CD4-positive, CD25-positive, alpha-beta regulatory T cell (primary cell): ENCODE results near the gene ASB8. TPM values are rescaled to one million over a fixed set of nuclear protein-coding genes. Genes with fewer than 3 reads are reported as not detected.

ENCODE experiments used
- ATAC-seq, 2 donors: fragments of 150-1000 bp; cut with Tn5 transposase; one replicate each; pipeline ENCODE4 v1.10.0; 2021; ENCODE audit warnings: low read depth in 2 of 2, moderate number of reproducible peaks in 2 of 2, moderate library complexity in 1 of 2
- DNase-seq, 3 donors: peaks; one replicate each; pipeline versions ENCODE4 v3.0.0 to v3.0.0-alpha.2; 2012 to 2022; ENCODE audit warnings: mixed read lengths in 1 of 3
- H3K27ac ChIP-seq: one replicate; pipeline ENCODE4 v1.7.0; 2013; ENCODE audit warnings: mild to moderate bottlenecking, low read length; ENCODE audit not compliant: insufficient read depth, poor library complexity, severe bottlenecking
- H3K27me3 ChIP-seq: one replicate; pipeline ENCODE4 v1.7.0; 2013; ENCODE audit warnings: low read length; ENCODE audit not compliant: control insufficient read depth, insufficient read depth
- H3K36me3 ChIP-seq: one replicate; pipeline ENCODE4 v1.7.0; 2013; ENCODE audit warnings: mild to moderate bottlenecking, low read length, moderate library complexity; ENCODE audit not compliant: control insufficient read depth, insufficient read depth
- H3K4me1 ChIP-seq: 2 replicates; pipeline ENCODE4 v1.7.0; 2013; ENCODE audit warnings: mild to moderate bottlenecking, low read length; ENCODE audit not compliant: insufficient read depth, control insufficient read depth, poor library complexity, severe bottlenecking
- H3K4me3 ChIP-seq: one replicate; pipeline ENCODE4 v1.7.0; 2013; ENCODE audit warnings: low read depth, mild to moderate bottlenecking, low read length, moderate library complexity
- H3K9me3 ChIP-seq, 2 experiments: 1 replicate in 1 of 2; 2 replicates in 1 of 2; pipeline ENCODE4 v1.7.0; 2013; ENCODE audit warnings: low read length in 2 of 2, mild to moderate bottlenecking in 1 of 2, moderate library complexity in 1 of 2; ENCODE audit not compliant: control insufficient read depth in 2 of 2
- H3K27ac Mint-ChIP-seq, 3 donors: one replicate each; pipeline ENCODE4 v1.8.0; 2020 to 2022; ENCODE audit warnings: mild to moderate bottlenecking in 3 of 3, mixed read lengths in 3 of 3, moderate library complexity in 2 of 3
- H3K27me3 Mint-ChIP-seq: one replicate; pipeline ENCODE4 v1.8.0; 2022; ENCODE audit warnings: mild to moderate bottlenecking, mixed read lengths
- H3K36me3 Mint-ChIP-seq: one replicate; pipeline ENCODE4 v1.8.0; 2020; ENCODE audit warnings: mixed read lengths
- H3K4me1 Mint-ChIP-seq, 4 donors: one replicate each; pipeline ENCODE4 v1.8.0; 2020 to 2022; ENCODE audit warnings: mixed read lengths in 4 of 4, mild to moderate bottlenecking in 1 of 4
- H3K4me3 Mint-ChIP-seq, 4 donors: one replicate each; pipeline ENCODE4 v1.8.0; 2020 to 2022; ENCODE audit warnings: mild to moderate bottlenecking in 4 of 4, mixed read lengths in 4 of 4, moderate library complexity in 3 of 4
- H3K9me3 Mint-ChIP-seq, 7 donors: one replicate each; pipeline ENCODE4 v1.8.0; 2020 to 2022; ENCODE audit warnings: mixed read lengths in 7 of 7, mild to moderate bottlenecking in 3 of 7, moderate library complexity in 2 of 7
- polyA plus RNA-seq, 4 donors: library from polyadenylated mRNA; unstranded; fragments of 300-500 nt; fragmentation: Illumina TruSeq; gene quantifications; one replicate each; pipeline ENCODE4 v1.2.3, GENCODE V29; 2021
- total RNA-seq: library from RNA; stranded (reverse); gene quantifications from one replicate; pipeline ENCODE4 v1.2.3, GENCODE V29; 2022

ASB8 gene
- total and polyA plus RNA-seq, 5 donors from 2014 or later = 46.6 to 121 (median 87.7) TPM

DNA sequence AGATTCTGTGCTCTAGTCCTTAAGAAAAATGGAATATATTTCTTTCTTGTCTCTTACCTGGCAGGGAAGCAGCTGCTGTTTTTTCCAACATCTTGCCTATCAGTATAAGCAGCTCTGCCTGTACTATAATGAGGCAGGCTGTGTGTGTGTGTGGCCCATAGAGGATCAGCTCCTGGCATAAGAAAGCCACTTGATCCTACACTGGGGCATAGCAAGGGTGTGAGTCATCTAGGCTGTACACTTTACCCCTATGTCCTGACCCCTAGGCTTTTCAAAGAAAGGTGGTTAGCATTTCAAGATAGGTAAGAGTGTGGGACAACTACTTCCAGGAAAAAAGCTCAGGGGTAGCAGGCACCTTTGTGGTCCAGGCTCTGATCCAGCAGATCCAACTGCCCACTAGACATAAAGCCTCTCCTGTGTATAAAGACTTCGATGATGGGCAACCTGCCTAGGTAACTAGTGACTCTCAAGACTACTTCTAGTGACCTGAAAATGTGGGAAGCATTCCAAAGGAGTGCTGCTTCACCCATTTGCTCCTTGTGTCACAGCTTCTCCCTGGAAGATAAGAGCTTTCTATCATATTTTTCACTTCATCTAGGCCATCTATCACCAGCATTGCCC lies 46.5 kb downstream of the ASB8 start:
- DNase-seq (no peak), ATAC-seq (no peak)
- peaks cover 11% of the 10 kb centered on the region for H3K27me3 Mint-ChIP-seq
- Histone ChIP-seq H3K27ac (no peak overlapping the region), H3K36me3 (no peaks in the 10 kb centered on the region), H3K9me3 (no peaks in the 10 kb centered on the region), H3K27me3 (no peaks in the 10 kb centered on the region), H3K4me3 (no peak overlapping the region), H3K4me1 (peaks cover 10% of the 10 kb centered on the region)
- H3K36me3 Mint-ChIP-seq = no peaks in the 10 kb centered on the region
- no peak overlapping the region for H3K4me3 Mint-ChIP-seq
- H3K27ac Mint-ChIP-seq = no peak overlapping the region
- peaks cover 10 to 20% (median 16%) of the 10 kb centered on the region in 4 donors for H3K4me1 Mint-ChIP-seq
- peaks cover 0 to 2% (median 0%) of the 10 kb centered on the region in 7 donors for H3K9me3 Mint-ChIP-seq

DNA sequence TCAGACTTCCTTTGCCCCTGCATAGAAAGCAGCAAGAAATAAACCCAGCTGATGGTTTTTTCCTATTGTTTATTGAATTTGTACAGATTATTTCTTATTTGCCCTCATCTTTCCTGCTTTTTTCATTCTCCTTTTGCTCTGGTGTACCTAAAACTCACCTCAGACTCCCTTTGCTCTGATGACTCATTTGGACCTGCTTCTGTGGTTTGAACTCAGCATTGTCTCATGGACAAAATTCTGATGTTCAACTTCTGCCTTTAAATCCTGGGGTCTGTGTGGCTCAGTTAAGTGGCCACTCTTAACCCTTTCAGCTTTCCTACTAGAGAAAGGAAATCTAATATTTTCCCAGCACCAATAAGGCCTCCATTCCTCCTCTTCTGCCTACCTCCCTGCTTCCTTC lies 47.9 kb downstream of the ASB8 start:
- Histone ChIP-seq H3K9me3 (no peaks in the 10 kb centered on the region), H3K27ac (no peak overlapping the region), H3K4me1 (peaks cover 19% of the 10 kb centered on the region), H3K36me3 (no peaks in the 10 kb centered on the region), H3K4me3 (no peak overlapping the region), H3K27me3 (no peaks in the 10 kb centered on the region)
- DNase-seq (no peak), ATAC-seq (no peak)
- H3K4me1 Mint-ChIP-seq = peaks cover 10 to 29% (median 21%) of the 10 kb centered on the region in 4 donors
- no peaks in the 10 kb centered on the region for H3K9me3 Mint-ChIP-seq
- no peaks in the 10 kb centered on the region for H3K36me3 Mint-ChIP-seq
- peak overlapping the region in 3 of 4 donors; percentile 2 to 33 (median 11) for H3K4me3 Mint-ChIP-seq
- H3K27me3 Mint-ChIP-seq = peaks cover 5% of the 10 kb centered on the region
- H3K27ac Mint-ChIP-seq = no peak overlapping the region

DNA sequence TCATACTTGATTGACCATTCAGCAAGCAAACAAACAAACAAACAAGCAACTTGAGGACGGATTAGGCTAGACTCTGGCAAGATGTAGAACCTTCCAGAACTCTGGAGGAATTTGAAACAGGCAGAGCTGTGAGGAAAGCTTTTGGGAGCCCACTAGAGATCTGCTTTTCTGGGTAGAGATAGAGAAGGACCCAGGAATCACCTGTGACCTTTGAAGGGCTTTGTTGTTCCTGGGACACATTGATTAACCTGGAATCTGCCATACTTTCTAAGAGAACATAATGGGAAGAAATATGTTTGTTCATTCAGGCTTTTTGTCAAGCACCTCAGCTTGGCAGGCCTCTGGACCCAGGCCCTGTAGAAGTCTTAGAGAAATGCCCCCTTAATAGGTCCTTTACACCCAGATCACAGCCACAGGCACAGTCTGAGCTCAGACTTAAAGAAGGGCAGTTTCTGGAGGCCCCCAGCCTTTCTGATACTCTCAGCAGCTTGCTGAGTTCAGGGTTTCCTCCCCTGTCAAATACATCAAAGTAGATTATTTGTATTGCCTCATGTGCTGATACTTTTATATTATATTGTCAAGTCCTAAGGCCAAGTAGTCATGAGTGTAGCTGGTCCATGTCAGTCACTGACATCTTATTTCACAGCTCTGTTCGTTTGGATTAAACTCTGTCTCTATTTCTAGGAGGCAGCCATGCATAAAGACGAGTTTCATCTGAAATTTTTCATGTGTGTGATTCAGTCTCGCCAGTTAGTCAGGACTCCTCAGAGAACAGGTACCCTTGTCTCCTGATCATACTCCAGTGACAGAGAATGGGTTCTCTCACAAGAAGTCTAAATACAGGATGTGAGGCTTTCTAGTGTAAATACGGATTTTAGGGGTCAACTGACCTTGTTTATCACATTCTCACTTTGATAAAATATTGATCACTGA lies 50.4 kb downstream of the ASB8 start:
- Mint-ChIP-seq H3K9me3 (no peaks in the 10 kb centered on the region), H3K4me1 (peaks cover 20 to 46% (median 34%) of the 10 kb centered on the region in 4 donors)

DNA sequence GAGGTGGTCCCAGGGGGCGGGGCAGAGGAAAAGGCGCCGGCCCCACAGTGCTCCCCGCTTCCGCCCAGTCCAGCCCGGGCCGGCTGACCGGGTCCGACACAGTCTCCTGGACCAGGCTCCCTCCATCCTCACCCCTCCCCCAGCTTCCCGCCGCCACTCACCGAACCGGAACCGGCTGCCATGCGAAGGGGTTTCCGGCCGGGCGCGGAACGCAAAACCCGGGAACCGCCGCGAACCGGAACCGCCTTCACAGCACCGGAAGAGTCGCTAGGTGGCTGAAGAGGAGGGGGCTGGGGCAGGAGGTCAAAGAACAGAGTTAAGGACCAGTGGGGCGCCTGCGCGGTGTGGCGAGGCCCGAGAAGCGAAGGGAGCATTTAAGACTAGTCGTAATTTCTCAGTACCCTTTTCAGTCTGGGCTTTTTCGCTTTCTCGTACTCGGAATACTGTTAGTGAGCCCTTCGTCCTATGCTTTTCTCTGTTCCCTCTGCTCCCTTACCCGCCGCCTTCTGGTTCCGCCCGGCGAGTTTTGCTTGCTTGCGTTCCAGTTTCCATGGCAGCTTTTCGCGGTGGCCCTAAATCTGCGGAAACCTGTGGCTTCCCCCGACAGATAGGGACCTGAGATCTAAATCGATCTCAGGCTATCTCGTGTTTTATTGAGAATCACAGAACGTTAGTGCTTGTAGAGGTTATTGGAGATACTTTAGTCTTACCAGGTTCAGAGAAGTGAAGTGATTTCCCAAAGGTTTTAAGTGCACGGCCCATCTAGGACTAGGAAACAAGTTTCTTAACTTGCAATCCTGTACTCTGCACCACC lies 51.2 kb downstream of the ASB8 start, which contains the start of gene SENP1:
Gene SENP1, minus strand, starts transcription at position 213 of the 814 bp plus-strand sequence. CDS start 4,607 bp downstream, outside the sequence.
- no peaks in the 10 kb centered on the region for H3K9me3 Mint-ChIP-seq
- Histone ChIP-seq H3K27ac (peak within 1 kb of the TSS; percentile 96), H3K4me1 (peaks cover 21% of the 10 kb centered on the region), H3K27me3 (no peaks in the 10 kb centered on the region), H3K36me3 (peaks cover 3% of the 10 kb centered on the region), H3K9me3 (no peaks in the 10 kb centered on the region), H3K4me3 (peak within 1 kb of the TSS; percentile 91)
- peak within 1 kb of the TSS; percentile 88 to 97 (median 93) for H3K4me3 Mint-ChIP-seq
- H3K36me3 Mint-ChIP-seq = no peaks in the 10 kb centered on the region
- peaks cover 27 to 52% (median 39%) of the 10 kb centered on the region in 4 donors for H3K4me1 Mint-ChIP-seq
- H3K27me3 Mint-ChIP-seq = no peaks in the 10 kb centered on the region
- ATAC-seq (peak; percentile 85 to 86), DNase-seq (peak; percentile 83 to 95 (median 91))
- H3K27ac Mint-ChIP-seq = peak within 1 kb of the TSS; percentile 96 to 98 (median 96)

More for the DNA sequence above, 50.4 kb downstream of the ASB8 start:
- Histone ChIP-seq H3K27me3 (no peaks in the 10 kb centered on the region), H3K4me3 (peak overlapping the region; percentile 91), H3K9me3 (no peaks in the 10 kb centered on the region), H3K4me1 (peaks cover 21% of the 10 kb centered on the region), H3K27ac (peak overlapping the region; percentile 96), H3K36me3 (no peaks in the 10 kb centered on the region)
- no peaks in the 10 kb centered on the region for H3K27me3 Mint-ChIP-seq
- H3K4me3 Mint-ChIP-seq = peak overlapping the region; percentile 88 to 97 (median 93)
- H3K36me3 Mint-ChIP-seq = no peaks in the 10 kb centered on the region
- peak overlapping the region; percentile 96 to 98 (median 96) for H3K27ac Mint-ChIP-seq
- ATAC-seq (no peak), DNase-seq (no peak)

DNA sequence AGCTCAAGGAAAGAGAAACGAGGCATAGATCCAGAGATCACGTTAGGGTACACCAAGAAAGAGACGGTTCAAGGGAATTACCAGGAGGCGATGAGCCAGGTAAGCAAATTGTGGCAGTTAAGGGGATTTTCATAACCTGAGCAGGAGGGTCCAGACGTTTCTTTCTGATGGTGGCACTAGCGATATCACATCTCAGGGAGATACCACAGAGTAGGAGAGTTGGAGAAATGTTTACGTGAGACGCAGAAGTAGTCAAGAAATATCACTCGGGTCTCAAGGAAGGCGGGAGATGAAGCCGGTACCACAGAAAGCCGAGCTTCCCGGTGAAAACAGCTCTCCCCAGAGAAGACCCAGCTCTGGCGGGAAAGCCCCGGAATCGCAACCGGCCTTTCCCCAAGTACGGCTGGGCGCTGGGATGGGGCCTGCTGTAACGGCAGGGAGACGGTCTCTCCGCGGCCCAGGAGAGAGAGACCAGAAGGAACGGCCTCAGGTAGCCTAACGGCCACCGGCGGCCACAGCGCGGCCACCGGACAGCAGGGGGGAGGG lies 51.9 kb downstream of the ASB8 start:
- Mint-ChIP-seq H3K4me1 (peaks cover 27 to 55% (median 41%) of the 10 kb centered on the region in 4 donors), H3K9me3 (no peaks in the 10 kb centered on the region), H3K27me3 (no peaks in the 10 kb centered on the region), H3K27ac (peak overlapping the region; percentile 90 to 98 (median 96)), H3K36me3 (no peaks in the 10 kb centered on the region), H3K4me3 (peak overlapping the region; percentile 88 to 97 (median 93))
- Histone ChIP-seq H3K27me3 (no peaks in the 10 kb centered on the region), H3K27ac (peak overlapping the region; percentile 96), H3K9me3 (no peaks in the 10 kb centered on the region), H3K4me1 (peaks cover 21% of the 10 kb centered on the region), H3K36me3 (peaks cover 3% of the 10 kb centered on the region), H3K4me3 (peak overlapping the region; percentile 86)
- DNase-seq = peak; percentile 39 to 48 (median 45)
- peak; percentile 1 to 2 for ATAC-seq

DNA sequence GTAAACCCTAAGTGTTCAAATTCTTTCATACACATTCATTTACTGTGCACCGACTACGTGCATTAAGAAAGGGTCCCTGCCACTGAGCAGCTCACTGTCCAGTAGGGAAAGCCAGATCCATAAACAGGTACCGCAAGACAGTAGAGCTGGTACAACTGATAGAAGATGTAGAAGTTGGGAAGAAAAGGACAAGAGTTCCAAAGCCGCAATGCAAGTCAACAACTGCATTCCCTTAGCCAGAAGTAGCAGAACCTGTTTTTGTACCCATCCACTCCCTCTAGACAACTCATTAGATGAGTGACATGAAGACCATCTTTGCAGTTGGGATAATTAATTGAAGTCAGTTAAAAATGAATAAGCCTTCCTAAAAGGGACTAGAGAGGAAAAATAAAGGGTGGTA lies 52.8 kb downstream of the ASB8 start:
- H3K4me3 Mint-ChIP-seq = peak overlapping the region; percentile 88 to 97 (median 93)
- peak overlapping the region; percentile 96 for H3K27ac ChIP-seq
- peaks cover 27 to 58% (median 43%) of the 10 kb centered on the region in 4 donors for H3K4me1 Mint-ChIP-seq
- H3K4me3 ChIP-seq = peak overlapping the region; percentile 86
- peaks cover 6% of the 10 kb centered on the region for H3K36me3 ChIP-seq
- no peaks in the 10 kb centered on the region for H3K9me3 ChIP-seq
- no peak for ATAC-seq
- H3K27me3 Mint-ChIP-seq = no peaks in the 10 kb centered on the region
- peak overlapping the region; percentile 52 to 98 (median 96) for H3K27ac Mint-ChIP-seq
- no peak for DNase-seq
- H3K9me3 Mint-ChIP-seq = no peaks in the 10 kb centered on the region
- H3K36me3 Mint-ChIP-seq = peaks cover 4% of the 10 kb centered on the region
- H3K4me1 ChIP-seq = peaks cover 21% of the 10 kb centered on the region
- no peaks in the 10 kb centered on the region for H3K27me3 ChIP-seq
